Gastrocnemius medialis (tissue), 4 donors: ENCODE results near the gene EVA1C. TPM values are rescaled to one million over a fixed set of nuclear protein-coding genes. Genes with fewer than 3 reads are reported as not detected.
"Not testable (repeated sequence)": the region's sequence is repeated elsewhere in the genome, so short reads cannot be mapped to it uniquely, and the experiment has no call there.

Experiments
- ATAC-seq, 2 donors: fragments of 150-250 bp; one replicate each; pipeline ENCODE4 v1.9.1; 2016
- DNase-seq, 2 donors: peaks; one replicate each; pipeline ENCODE4 v3.0.0-alpha.2; 2019
- H3K27ac ChIP-seq, 4 donors: fragments of 200-600 bp; sonication (generic); 1 replicate in 1 of 4; 2 replicates in 3 of 4; pipeline ENCODE4 v1.5.1; 2016 to 2018; ENCODE audit warnings: mild to moderate bottlenecking in 2 of 4, moderate library complexity in 1 of 4
- H3K27me3 ChIP-seq, 3 donors: fragments of 200-600 bp; sonication (generic) in 2 of 3; 1 replicate in 1 of 3; 2 replicates in 2 of 3; pipeline versions ENCODE4 v1.5.1 to v1.6.0; 2016 to 2019; ENCODE audit warnings: mild to moderate bottlenecking in 1 of 3, moderate library complexity in 1 of 3
- H3K36me3 ChIP-seq, 2 donors: fragments of 200-600 bp; sonication (generic) in 1 of 2; one replicate each; pipeline ENCODE4 v1.5.1; 2017 to 2018
- H3K4me1 ChIP-seq, 2 donors: fragments of 200-600 bp; sonication (generic) in 1 of 2; one replicate each; pipeline ENCODE4 v1.5.1; 2016 to 2017; ENCODE audit warnings: mild to moderate bottlenecking in 2 of 2
- H3K4me3 ChIP-seq, 4 donors: fragments of 200-600 bp; sonication (generic) in 3 of 4; 1 replicate in 1 of 4; 2 replicates in 3 of 4; pipeline ENCODE4 v1.5.1; 2016 to 2019; ENCODE audit warnings: mild to moderate bottlenecking in 2 of 4
- H3K9me3 ChIP-seq, 3 donors: fragments of 200-600 bp; sonication (generic) in 2 of 3; 1 replicate in 1 of 3; 2 replicates in 2 of 3; pipeline ENCODE4 v1.5.1; 2016 to 2019
- POLR2A ChIP-seq, 2 donors: fragments of 450-650 bp; IDR thresholded peaks; one replicate each; pipeline ENCODE4 v1.6.1; 2017; ENCODE audit warnings: antibody characterized with exemption in 2 of 2, mild to moderate bottlenecking in 2 of 2, moderate library complexity in 2 of 2
- in situ Hi-C, 4 donors: fragments of 200-750 bp; cut with MboI; loops; one replicate each; pipeline versions ENCODE4 v1.15.0 to v1.8.0; 2017; ENCODE audit warnings: low sequenced_read_pairs in 4 of 4
- intact Hi-C: fragments of 100-400 bp; cut with DNase I; formaldehyde crosslinking; loops from one replicate; pipeline ENCODE4 v1.15.1; 2023; ENCODE audit warnings: low total_unique reads
- total RNA-seq, 4 donors: library from RNA; depleted of rRNA; stranded (reverse); fragments of >200 nt; gene quantifications; one replicate each; pipeline versions ENCODE4 v1.1.0 to v1.2.3, GENCODE V29; 2016
- TF ChIP-seq, protein P1 (sequence below), 5 experiments: fragments of 450-650 bp in 3 of 5; fragments of 200-600 bp in 2 of 5; sonication (generic) in 2 of 5; IDR thresholded peaks in 4 of 5; conservative IDR thresholded peaks in 1 of 5; 1 replicate in 4 of 5; 2 replicates in 1 of 5; pipeline ENCODE4 v1.5.1; 2016 to 2019; ENCODE audit warnings: antibody characterized with exemption in 5 of 5, mild to moderate bottlenecking in 3 of 5, moderate library complexity in 3 of 5

Gene EVA1C
- total RNA-seq, 4 donors from 2014 or later, result 9.2 to 15.8 (median 12.1) TPM

DNA sequence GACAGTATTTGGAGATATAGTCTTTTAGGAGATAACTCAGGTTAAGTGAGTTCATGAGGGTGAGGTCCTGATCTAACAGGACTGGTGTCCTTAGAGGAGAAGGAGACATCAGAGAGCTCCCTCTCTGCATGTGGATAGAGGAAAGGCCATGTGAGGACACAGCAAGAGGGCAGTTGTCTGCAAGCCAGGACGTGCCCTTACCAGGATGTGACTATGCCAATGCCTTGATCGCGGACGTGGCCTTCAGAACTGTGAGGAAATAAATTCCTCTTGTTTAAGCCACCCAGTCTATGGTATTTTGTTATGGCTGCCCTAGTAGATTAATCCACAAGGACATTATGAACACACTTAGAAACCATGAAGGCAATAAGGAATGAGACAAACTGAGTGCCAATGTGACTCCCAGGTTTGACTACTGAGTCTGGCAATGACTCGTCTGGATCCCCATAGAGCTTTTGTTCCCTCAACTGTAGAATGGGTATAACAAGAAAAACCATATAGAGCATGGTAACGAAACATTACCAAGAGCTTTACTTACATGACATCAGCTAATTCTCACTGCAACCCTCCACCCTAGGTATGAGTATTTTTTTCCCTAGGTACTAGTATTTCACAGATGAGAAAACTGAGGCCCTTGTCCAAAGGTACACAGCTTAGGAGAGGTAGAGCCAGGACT is 26.2 kb upstream of the EVA1C start:
- ATAC-seq (peak in 1 of 2 donors; percentile 71), DNase-seq (peak in 1 of 2 donors; percentile 26)
- peaks cover 1 to 3% of the 10 kb centered on the region in 2 donors for H3K4me1 ChIP-seq
- peaks cover 0 to 24% of the 10 kb centered on the region in 2 donors for H3K36me3 ChIP-seq
- TF ChIP-seq POLR2A (IDR thresholded peaks at IDR 0.05), result no peak
- TF ChIP-seq, protein P1, sequence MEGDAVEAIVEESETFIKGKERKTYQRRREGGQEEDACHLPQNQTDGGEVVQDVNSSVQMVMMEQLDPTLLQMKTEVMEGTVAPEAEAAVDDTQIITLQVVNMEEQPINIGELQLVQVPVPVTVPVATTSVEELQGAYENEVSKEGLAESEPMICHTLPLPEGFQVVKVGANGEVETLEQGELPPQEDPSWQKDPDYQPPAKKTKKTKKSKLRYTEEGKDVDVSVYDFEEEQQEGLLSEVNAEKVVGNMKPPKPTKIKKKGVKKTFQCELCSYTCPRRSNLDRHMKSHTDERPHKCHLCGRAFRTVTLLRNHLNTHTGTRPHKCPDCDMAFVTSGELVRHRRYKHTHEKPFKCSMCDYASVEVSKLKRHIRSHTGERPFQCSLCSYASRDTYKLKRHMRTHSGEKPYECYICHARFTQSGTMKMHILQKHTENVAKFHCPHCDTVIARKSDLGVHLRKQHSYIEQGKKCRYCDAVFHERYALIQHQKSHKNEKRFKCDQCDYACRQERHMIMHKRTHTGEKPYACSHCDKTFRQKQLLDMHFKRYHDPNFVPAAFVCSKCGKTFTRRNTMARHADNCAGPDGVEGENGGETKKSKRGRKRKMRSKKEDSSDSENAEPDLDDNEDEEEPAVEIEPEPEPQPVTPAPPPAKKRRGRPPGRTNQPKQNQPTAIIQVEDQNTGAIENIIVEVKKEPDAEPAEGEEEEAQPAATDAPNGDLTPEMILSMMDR (IDR thresholded peaks at IDR 0.05 in 4 of 5, conservative IDR thresholded peaks at IDR 0.05 in 1 of 5), result no peak
- no peak overlapping the region for H3K27ac ChIP-seq
- in situ Hi-C loops (loop anchor here in 2 of 4 donors (25.0 kb wide), 2 partner anchors 351 to 649 kb away; partner anchors contain the start of genes SYNJ1 (in 2 of the 2) and SCAF4 (in 1 of the 2)), intact Hi-C loops (no loop called here)
- no peaks in the 10 kb centered on the region for H3K27me3 ChIP-seq
- H3K4me3 ChIP-seq, result no peak overlapping the region
- H3K9me3 ChIP-seq, result no peaks in the 10 kb centered on the region

DNA sequence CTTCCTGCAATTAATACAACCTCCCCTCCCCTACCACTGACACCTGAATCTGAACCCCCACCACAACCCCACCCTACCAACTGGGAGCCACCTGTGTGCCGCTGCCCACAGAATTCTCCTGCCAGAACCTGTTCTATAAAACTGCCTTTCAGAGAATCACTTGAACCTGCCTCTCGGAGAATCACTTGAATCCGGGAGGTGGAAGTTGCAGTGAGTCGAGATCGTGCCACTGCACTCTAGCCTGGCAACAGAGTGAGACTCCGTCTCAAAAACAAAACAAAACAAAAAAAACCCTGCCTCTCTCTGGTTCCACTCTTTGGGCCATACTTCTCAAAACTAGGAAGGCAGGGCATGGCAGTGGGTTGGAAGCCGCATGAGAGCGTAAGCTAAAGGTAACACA is 25.4 kb upstream of the EVA1C start:
- H3K4me1 ChIP-seq, result peaks cover 9 to 11% of the 10 kb centered on the region in 2 donors
- DNase-seq (no peak), ATAC-seq (no peak)
- H3K36me3 ChIP-seq, result peaks cover 0 to 24% of the 10 kb centered on the region in 2 donors
- no peak overlapping the region for H3K4me3 ChIP-seq
- H3K27ac ChIP-seq, result no peak overlapping the region
- H3K27me3 ChIP-seq, result no peaks in the 10 kb centered on the region
- in situ Hi-C loops (loop anchor here in 2 of 4 donors (25.0 kb wide), 2 partner anchors 350 to 650 kb away; partner anchors contain the start of genes SYNJ1 (in 2 of the 2) and SCAF4 (in 1 of the 2)), intact Hi-C loops (no loop called here)
- no peaks in the 10 kb centered on the region for H3K9me3 ChIP-seq
- TF ChIP-seq POLR2A (IDR thresholded peaks at IDR 0.05), result no peak
- TF ChIP-seq, protein P1 (IDR thresholded peaks at IDR 0.05 in 4 of 5, conservative IDR thresholded peaks at IDR 0.05 in 1 of 5), result no peak

DNA sequence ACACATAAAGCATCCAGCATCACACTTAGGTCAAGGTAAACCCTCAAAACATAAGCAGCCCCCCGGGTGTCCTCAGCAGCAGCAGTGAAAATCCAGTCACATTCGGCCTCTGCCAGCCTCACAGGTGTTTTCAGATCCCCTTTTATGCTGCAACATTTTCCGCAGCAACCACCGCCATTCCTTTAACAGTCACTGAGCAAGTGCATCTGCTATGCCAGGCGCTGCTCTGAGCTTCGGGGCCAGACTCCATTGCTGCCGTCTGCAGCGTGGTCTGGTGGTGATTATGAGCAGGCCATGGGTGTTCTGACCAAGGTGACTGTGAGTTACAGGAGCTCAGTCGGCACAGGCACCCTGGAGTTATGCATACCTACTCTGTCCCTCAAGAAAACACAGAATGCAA is 24.2 kb upstream of the EVA1C start:
- in situ Hi-C loops (loop anchor here in 2 of 4 donors (25.0 kb wide), 2 partner anchors 349 to 651 kb away; partner anchors contain the start of genes SYNJ1 (in 2 of the 2) and SCAF4 (in 1 of the 2)), intact Hi-C loops (no loop called here)
- peaks cover 12 to 14% of the 10 kb centered on the region in 2 donors for H3K4me1 ChIP-seq
- peaks cover 0 to 14% of the 10 kb centered on the region in 2 donors for H3K36me3 ChIP-seq
- ATAC-seq, result no peak
- H3K9me3 ChIP-seq, result no peaks in the 10 kb centered on the region
- no peak overlapping the region for H3K4me3 ChIP-seq
- no peak for TF ChIP-seq POLR2A (IDR thresholded peaks at IDR 0.05)
- TF ChIP-seq, protein P1 (IDR thresholded peaks at IDR 0.05 in 4 of 5, conservative IDR thresholded peaks at IDR 0.05 in 1 of 5), result no peak
- H3K27me3 ChIP-seq, result no peaks in the 10 kb centered on the region
- DNase-seq, result no peak
- no peak overlapping the region for H3K27ac ChIP-seq

DNA sequence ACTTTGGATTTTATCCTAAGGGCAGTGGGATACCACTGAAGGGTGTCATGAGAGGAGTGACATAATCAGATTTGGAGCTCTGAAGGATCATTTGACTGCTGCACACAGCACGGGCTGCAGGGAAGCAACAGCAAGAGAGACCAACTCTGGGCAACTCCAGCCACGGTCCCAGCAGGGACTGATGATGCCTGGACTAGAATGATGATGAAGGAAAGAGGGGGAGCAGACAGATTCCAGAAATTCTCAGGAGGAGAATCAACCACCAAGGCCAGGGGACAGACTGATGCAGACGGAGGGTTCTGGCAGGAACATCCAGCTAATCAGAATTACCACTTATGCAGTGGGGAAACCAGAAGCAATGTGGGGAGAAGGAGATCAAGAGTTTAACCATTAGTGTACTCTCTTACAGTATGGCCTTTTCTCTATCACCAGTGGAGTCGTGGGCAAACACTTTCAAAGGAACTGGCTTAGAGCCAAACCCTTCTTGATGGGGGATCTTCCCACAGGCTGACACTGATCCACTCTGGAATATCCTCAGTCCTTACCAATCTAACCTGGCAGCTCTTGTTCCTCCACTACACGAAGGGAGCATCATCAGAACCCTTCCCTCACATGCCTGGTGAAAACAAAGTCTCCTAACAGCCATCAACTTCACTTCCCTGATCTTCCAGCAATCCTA is 23.0 kb upstream of the EVA1C start:
- Histone ChIP-seq H3K36me3 (peaks cover 0 to 2% of the 10 kb centered on the region in 2 donors), H3K27ac (no peak overlapping the region), H3K4me3 (no peak overlapping the region), H3K4me1 (peaks cover 19 to 21% of the 10 kb centered on the region in 2 donors), H3K9me3 (no peaks in the 10 kb centered on the region), H3K27me3 (no peaks in the 10 kb centered on the region)
- intact Hi-C loops (loop anchor here (10.0 kb wide), 1 partner anchor 115 kb away; the partner anchor contains the start of gene MIS18A), in situ Hi-C loops (loop anchor here in 2 of 4 donors (25.0 kb wide), 2 partner anchors 348 to 652 kb away; partner anchors contain the start of genes SYNJ1 (in 2 of the 2) and SCAF4 (in 1 of the 2))
- no peak for DNase-seq
- no peak for TF ChIP-seq POLR2A (IDR thresholded peaks at IDR 0.05)
- TF ChIP-seq, protein P1 (IDR thresholded peaks at IDR 0.05 in 4 of 5, conservative IDR thresholded peaks at IDR 0.05 in 1 of 5), result no peak
- ATAC-seq, result no peak

DNA sequence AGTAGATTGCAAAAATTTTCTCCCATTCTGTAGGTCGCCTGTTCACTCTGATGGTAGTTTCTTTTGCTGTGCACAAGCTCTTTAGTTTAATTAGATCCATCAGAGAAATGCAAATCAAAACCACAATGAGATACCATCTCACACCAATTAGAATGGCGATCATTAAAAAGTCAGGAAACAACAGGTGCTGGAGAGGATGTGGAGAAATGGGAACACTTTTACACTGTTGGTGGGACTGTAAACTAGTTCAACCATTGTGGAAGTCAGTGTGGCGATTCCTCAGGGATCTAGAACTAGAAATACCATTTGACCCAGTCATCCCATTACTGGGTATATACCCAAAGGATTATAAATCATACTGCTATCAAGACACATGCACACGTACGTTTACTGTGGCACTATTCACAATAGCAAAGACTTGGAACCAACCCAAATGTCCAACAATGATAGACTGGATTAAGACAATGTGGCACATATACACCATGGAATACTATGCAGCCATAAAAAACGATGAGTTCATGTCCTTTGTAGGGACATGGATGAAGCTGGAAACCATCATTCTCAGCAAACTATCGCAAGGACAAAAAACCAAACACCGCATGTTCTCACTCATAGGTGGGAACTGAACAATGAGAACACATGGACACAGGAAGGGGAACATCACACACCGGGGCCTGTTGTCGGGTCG is 21.8 kb upstream of the EVA1C start:
- not testable (repeated sequence) for DNase-seq, H3K27ac ChIP-seq, H3K4me3 ChIP-seq, H3K36me3 ChIP-seq, H3K9me3 ChIP-seq, ATAC-seq, H3K27me3 ChIP-seq
- H3K4me1 ChIP-seq, result peaks cover 19 to 21% of the 10 kb centered on the region in 2 donors
- in situ Hi-C loops (loop anchor here in 2 of 4 donors (25.0 kb wide), 2 partner anchors 347 to 653 kb away; partner anchors contain the start of genes SYNJ1 (in 2 of the 2) and SCAF4 (in 1 of the 2)), intact Hi-C loops (loop anchor here (10.0 kb wide), 1 partner anchor 116 kb away; the partner anchor contains the start of gene MIS18A)
